Caco-2 (cell line): ENCODE measurements around the gene PGM2. TPM values are rescaled to one million over a fixed set of nuclear protein-coding genes. Genes with fewer than 3 reads are reported as not detected.

Experiments
- BruUV-seq: library from RNA; stranded (reverse); fragments of 400-500 nt; replicated peaks from 2 replicates; lab custom pipeline; 2021; lab: Mats Ljungman, UMichigan
- CTCF ChIA-PET: fragments of 300-600 bp; sonication (Branson Sonifier 250); formaldehyde crosslinking; loops from one replicate; lab custom pipeline; 2022; ENCODE audit warnings: antibody characterized with exemption; lab: Charles Lee
- POLR2A ChIA-PET: fragments of 300-600 bp; sonication (Branson Sonifier 250); formaldehyde crosslinking; loops from one replicate; lab custom pipeline; 2022; ENCODE audit warnings: antibody characterized with exemption; lab: Charles Lee
- DNase-seq, 2 experiments: peaks; one replicate each; pipeline versions ENCODE4 v3.0.0 to v3.0.0-alpha.2; 2020 to 2022
- H3K27me3 ChIP-seq: replicated peaks from 2 replicates; pipeline ENCODE4 v1.6.0; 2011; ENCODE audit warnings: low read length; ENCODE audit not compliant: control insufficient read depth, insufficient read depth
- H3K36me3 ChIP-seq: 2 replicates; pipeline ENCODE4 v1.5.1; 2011; ENCODE audit warnings: low read length; ENCODE audit not compliant: control insufficient read depth, insufficient read depth
- H3K4me1 ChIP-seq: fragments of 250-450 bp; sonication (Bioruptor Pico); 2 replicates; pipeline ENCODE4 v1.5.1; 2020; ENCODE audit warnings: mild to moderate bottlenecking
- H3K4me3 ChIP-seq: 2 replicates; pipeline ENCODE4 v1.5.1; 2011; ENCODE audit warnings: low read depth, mild to moderate bottlenecking, control low read depth, low read length
- H3K9me3 ChIP-seq: fragments of 250-450 bp; sonication (Bioruptor Pico); 2 replicates; pipeline ENCODE4 v1.5.1; 2020; ENCODE audit warnings: mild to moderate bottlenecking, moderate library complexity
- H3K27ac Mint-ChIP-seq: one replicate; pipeline ENCODE4 v1.8.0; 2022; ENCODE audit warnings: mixed read lengths; ENCODE audit not compliant: unreplicated experiment
- H3K27me3 Mint-ChIP-seq: one replicate; pipeline ENCODE4 v1.8.0; 2022; ENCODE audit warnings: mixed read lengths; ENCODE audit not compliant: insufficient read depth, unreplicated experiment
- H3K36me3 Mint-ChIP-seq: one replicate; pipeline ENCODE4 v1.8.0; 2022; ENCODE audit warnings: mild to moderate bottlenecking, mixed read lengths; ENCODE audit not compliant: insufficient read depth, unreplicated experiment
- H3K4me1 Mint-ChIP-seq: one replicate; pipeline ENCODE4 v1.8.0; 2022; ENCODE audit warnings: low read depth, mixed read lengths; ENCODE audit not compliant: unreplicated experiment
- H3K4me3 Mint-ChIP-seq: one replicate; pipeline ENCODE4 v1.8.0; 2022; ENCODE audit warnings: mild to moderate bottlenecking, moderate library complexity, mixed read lengths; ENCODE audit not compliant: unreplicated experiment
- H3K9me3 Mint-ChIP-seq: one replicate; pipeline ENCODE4 v1.8.0; 2022; ENCODE audit warnings: mixed read lengths; ENCODE audit not compliant: unreplicated experiment
- CTCF ChIP-seq, 2 experiments: fragments of 200-600 bp in 1 of 2; IDR thresholded peaks; 1 replicate in 1 of 2; 2 replicates in 1 of 2; pipeline versions ENCODE4 v1.5.1 to v1.8.0; 2011 to 2022; ENCODE audit warnings: antibody characterized with exemption in 1 of 2, control low read depth in 1 of 2, inconsistent platforms in 1 of 2, low read depth in 1 of 2, low read length in 1 of 2, mild to moderate bottlenecking in 1 of 2, moderate library complexity in 1 of 2; ENCODE audit not compliant: insufficient read depth in 1 of 2, severe bottlenecking in 1 of 2, unreplicated experiment in 1 of 2
- intact Hi-C: fragments of 100-400 bp; cut with micrococcal nuclease; formaldehyde crosslinking; loops from one replicate; pipeline ENCODE4 v1.10.0; 2022; ENCODE audit not compliant: unreplicated experiment
- total RNA-seq: library from RNA; stranded (reverse); gene quantifications from 2 replicates; pipeline ENCODE4 v1.2.3, GENCODE V29; 2022

Gene PGM2
- total RNA-seq, 1 experiment from 2014 or later: 33.4 TPM

GRCh38 chr4:37802068-37802666 lies 24.3 kb upstream of the PGM2 start:
- Mint-ChIP-seq H3K27ac (no peak overlapping the region), H3K4me3 (no peak overlapping the region)
- CTCF ChIA-PET: interaction anchor here (0.5 to 1.4 kb wide), 15 partner anchors 12 to 349 kb away, joined by 3 to 29 read pairs (median 3); partner anchors contain the start of genes PGM2 and RELL1

DNA sequence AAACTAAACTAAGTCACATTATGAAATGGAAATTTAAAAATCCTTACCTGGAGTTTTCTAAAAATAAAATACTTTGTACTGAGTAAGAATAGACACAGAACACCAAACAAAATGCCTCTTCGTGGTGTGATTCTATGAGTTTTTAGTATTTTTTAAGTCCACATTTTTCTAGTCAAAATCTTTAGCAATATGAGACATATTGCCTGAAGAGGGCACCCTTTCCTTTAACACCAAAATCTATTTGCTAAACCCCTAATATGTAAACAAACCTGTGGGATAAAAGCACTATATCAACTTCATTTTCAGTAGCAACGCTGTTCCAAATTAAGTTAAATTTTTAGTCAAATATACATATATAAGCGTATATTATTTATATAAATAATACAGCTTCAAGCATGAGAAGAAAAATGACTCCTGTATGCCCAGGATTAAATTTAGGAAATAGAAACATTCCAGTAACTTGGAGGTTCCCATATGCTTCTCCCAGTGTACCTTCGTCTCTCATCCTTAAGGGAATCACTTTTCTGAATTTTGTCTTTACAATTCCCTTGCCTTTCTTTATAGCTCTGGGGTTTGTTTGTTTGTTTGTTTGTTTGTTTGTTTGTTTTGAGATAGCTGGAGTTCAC lies 23.0 kb upstream of the PGM2 start:
- Histone ChIP-seq H3K4me1 (no peaks in the 10 kb centered on the region), H3K9me3 (no peaks in the 10 kb centered on the region), H3K4me3 (no peak overlapping the region), H3K27me3 (no peaks in the 10 kb centered on the region), H3K36me3 (no peaks in the 10 kb centered on the region)
- intact Hi-C loops: loop anchor here (1.0 to 5.0 kb wide), 4 partner anchors 23 to 232 kb away; partner anchors contain the start of genes PGM2 and RELL1
- peak; percentile 36 to 44 for TF ChIP-seq CTCF (IDR thresholded peaks at IDR 0.05; ENCODE audit: insufficient read depth in 1 of 2, low read depth in 1 of 2, low read length in 1 of 2, severe bottlenecking in 1 of 2, unreplicated experiment in 1 of 2)
- no TSS peak for BruUV-seq
- ChIA-PET POLR2A (no interaction called here), CTCF (interaction anchor here (0.7 to 1.0 kb wide), 2 partner anchors 200 to 232 kb away, joined by 3 read pairs; no protein-coding TSS in a partner anchor)
- DNase-seq: peak in 1 of 2 experiments; percentile 22
- Mint-ChIP-seq H3K9me3 (peaks cover 15% of the 10 kb centered on the region), H3K27ac (no peak overlapping the region), H3K27me3 (no peaks in the 10 kb centered on the region), H3K36me3 (no peaks in the 10 kb centered on the region), H3K4me1 (peaks cover 15% of the 10 kb centered on the region), H3K4me3 (no peak overlapping the region)

More at GRCh38 chr4:37802068-37802666, 24.3 kb upstream of the PGM2 start:
- no peaks in the 10 kb centered on the region for H3K36me3 ChIP-seq
- no peak overlapping the region for H3K4me3 ChIP-seq
- Mint-ChIP-seq H3K9me3 (peaks cover 19% of the 10 kb centered on the region), H3K4me1 (peaks cover 18% of the 10 kb centered on the region), H3K27me3 (no peaks in the 10 kb centered on the region), H3K36me3 (no peaks in the 10 kb centered on the region)
- DNase-seq: peak; percentile 73 to 77
- no peaks in the 10 kb centered on the region for H3K4me1 ChIP-seq
- TF ChIP-seq CTCF (IDR thresholded peaks at IDR 0.05; ENCODE audit: insufficient read depth in 1 of 2, low read depth in 1 of 2, low read length in 1 of 2, severe bottlenecking in 1 of 2, unreplicated experiment in 1 of 2): peak; percentile 59 to 80
- H3K9me3 ChIP-seq: no peaks in the 10 kb centered on the region
- POLR2A ChIA-PET: no interaction called here
- intact Hi-C loops: loop anchor here (1.0 to 5.0 kb wide), 4 partner anchors 115 to 349 kb away; partner anchors contain the start of gene RELL1
- BruUV-seq: no TSS peak
- no peaks in the 10 kb centered on the region for H3K27me3 ChIP-seq

GRCh38 chr4:37805091-37805490 lies 21.4 kb upstream of the PGM2 start:
- no peak for DNase-seq
- no peaks in the 10 kb centered on the region for H3K36me3 Mint-ChIP-seq
- CTCF ChIA-PET: no interaction called here
- BruUV-seq: no TSS peak
- intact Hi-C loops: no loop called here
- POLR2A ChIA-PET: no interaction called here
- TF ChIP-seq CTCF (IDR thresholded peaks at IDR 0.05; ENCODE audit: insufficient read depth in 1 of 2, low read depth in 1 of 2, low read length in 1 of 2, severe bottlenecking in 1 of 2, unreplicated experiment in 1 of 2): no peak
- peaks cover 12% of the 10 kb centered on the region for H3K4me1 Mint-ChIP-seq
- Histone ChIP-seq H3K27me3 (no peaks in the 10 kb centered on the region), H3K4me1 (peaks cover under 1% of the 10 kb centered on the region; the same call in 1 of the 2 replicates), H3K36me3 (no peaks in the 10 kb centered on the region), H3K4me3 (no peak overlapping the region), H3K9me3 (no peaks in the 10 kb centered on the region)
- H3K4me3 Mint-ChIP-seq: no peak overlapping the region
- H3K9me3 Mint-ChIP-seq: peaks cover 10% of the 10 kb centered on the region
- H3K27ac Mint-ChIP-seq: no peak overlapping the region
- no peaks in the 10 kb centered on the region for H3K27me3 Mint-ChIP-seq
